ENCODE results near the gene MRTFA.
"Not testable (repeated sequence)": the region's sequence is repeated elsewhere in the genome, so short reads cannot be mapped to it uniquely, and the experiment has no call there.

The MRTFA gene

DNA sequence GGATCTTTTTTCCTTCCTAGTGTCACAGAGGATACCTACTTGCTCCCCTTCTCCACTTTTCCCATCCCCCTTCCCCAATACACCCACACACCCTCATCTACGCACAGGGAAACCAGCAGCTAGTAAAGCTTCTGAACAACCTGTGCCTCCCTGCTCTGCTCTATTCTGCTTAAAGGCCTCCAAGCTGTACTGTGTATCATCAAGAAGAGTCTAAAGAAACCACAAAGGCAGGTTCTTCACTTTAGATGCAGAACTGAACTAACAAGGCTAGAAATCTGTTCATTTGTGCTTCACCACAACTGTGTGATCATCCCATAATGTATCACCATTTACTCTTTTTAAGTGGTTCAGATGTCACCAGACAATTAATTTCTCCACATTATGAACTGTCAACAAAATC is 133.6 kb downstream of the MRTFA start:
- in situ Hi-C loops (cut with MboI; ENCODE audit: low sequenced_read_pairs) = no loop called here

DNA sequence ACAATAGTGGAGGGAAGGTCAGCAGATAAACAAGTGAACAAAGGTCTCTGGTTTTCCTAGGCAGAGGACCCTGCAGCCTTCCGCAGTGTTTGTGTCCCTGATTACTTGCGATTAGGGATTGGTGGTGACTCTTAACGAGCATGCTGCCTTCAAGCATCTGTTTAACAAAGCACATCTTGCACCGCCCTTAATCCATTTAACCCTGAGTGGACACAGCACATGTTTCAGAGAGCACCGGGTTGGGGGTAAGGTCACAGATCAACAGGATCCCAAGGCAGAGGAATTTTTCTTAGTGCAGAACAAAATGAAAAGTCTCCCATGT is 136.1 kb downstream of the MRTFA start:
- in situ Hi-C loops (cut with MboI; ENCODE audit: low sequenced_read_pairs) = not testable (repeated sequence)

DNA sequence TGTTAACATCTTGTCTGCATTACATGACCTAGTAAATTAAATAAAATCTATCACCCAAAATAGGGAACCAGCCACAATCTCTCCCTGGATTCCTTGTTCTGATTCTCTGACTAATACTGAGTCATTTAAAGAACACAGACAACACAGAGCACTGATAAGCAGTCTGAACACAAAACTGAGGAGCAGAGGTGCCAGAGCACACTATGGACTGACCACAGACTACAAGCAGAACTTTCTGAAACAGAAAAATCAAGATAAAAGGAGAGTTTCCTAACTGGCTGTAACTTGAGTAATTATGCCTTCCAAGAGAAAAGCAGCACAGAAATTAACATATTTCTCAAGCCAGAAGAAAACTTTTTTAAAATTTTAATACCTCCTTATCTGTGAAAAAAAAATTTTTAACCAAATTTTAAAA is 137.3 kb downstream of the MRTFA start:
- in situ Hi-C loops (cut with MboI; ENCODE audit: low sequenced_read_pairs) = no loop called here

DNA sequence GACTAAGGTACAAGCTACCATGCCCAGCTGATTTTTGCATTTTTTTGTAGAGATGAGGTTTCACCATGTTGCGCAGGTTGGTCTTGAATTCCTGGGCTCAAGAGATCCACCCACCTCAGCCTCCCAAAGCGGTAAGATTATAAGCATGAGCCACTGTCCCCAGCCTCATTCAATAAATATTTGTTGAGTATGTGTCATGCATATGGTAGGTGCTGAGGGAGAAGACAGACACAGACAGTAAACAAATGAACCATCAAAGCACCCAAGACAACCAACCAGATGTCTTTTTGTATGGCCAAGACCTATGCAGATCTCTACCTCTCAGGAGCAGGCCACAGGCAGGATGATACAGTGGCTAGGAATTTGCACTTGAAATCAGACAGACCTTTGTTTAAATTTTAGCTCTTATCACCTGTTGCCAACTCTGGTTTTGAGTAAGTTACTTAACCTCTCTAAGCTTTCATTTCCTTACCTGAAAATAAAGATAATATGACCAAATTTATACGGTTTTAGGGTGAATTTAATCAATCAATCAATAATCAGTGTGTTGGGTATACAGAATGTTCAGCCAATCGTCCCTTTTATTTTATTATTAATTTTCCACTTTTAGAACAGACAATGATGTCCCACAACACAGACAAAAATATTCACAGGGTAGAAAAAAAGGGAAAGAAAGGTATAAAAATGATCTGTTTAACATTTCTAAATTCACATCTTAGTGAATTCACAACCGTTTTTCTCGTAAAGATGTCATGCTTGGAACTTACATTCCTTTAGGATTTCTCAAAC is 137.9 kb downstream of the MRTFA start:
- in situ Hi-C loops (cut with MboI; ENCODE audit: low sequenced_read_pairs) = no loop called here

DNA sequence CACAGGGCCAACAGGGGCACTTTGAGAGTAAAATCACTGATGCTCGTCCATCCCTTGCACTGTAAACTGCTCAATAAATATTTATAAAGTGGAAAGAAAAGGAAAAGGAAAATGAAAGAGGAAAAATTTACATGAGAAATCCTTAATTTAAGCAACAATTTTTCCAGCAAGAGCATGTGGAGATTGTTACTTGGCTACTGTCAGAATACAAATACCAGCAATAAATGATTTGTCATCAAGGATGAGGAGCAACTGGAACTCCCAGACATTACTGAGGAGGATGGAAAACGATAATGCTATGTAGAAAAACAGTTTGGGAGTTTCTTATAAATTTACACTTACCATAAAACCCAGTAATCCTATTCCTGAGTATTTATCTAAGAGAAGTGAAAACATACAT is 143.1 kb downstream of the MRTFA start:
- in situ Hi-C loops (cut with MboI; ENCODE audit: low sequenced_read_pairs) = no loop called here

DNA sequence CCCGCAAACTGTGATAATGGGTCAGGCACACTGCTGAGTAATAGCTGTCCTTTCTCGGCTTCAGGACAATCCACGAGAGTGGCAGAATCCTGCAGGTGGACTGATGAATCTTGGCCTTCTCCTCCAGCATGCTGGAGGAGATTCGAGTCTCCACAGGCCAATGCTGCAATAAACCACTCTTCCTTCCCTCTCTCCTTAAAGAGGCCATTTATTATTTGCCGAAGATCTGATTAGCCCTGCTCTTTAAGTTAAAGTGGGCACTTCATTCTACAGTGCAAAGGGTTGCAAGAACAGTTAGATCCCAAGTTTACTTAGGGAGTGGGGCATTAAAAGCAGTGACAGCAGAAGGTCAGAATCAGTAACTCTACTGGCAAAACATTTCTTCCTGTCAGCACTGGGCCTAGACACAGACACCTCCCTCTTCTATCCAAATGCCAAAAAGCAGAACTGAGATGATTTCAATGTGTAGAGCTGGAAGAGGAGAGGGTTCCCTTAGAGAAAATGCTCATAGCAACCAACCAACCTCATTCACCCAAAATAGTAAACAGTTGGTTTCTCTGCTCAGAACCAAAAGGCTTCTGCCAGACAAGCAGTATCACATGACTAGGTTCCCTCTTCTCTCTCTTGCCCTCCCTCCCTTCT is 144.4 kb downstream of the MRTFA start:
- in situ Hi-C loops (cut with MboI; ENCODE audit: low sequenced_read_pairs) = no loop called here

DNA sequence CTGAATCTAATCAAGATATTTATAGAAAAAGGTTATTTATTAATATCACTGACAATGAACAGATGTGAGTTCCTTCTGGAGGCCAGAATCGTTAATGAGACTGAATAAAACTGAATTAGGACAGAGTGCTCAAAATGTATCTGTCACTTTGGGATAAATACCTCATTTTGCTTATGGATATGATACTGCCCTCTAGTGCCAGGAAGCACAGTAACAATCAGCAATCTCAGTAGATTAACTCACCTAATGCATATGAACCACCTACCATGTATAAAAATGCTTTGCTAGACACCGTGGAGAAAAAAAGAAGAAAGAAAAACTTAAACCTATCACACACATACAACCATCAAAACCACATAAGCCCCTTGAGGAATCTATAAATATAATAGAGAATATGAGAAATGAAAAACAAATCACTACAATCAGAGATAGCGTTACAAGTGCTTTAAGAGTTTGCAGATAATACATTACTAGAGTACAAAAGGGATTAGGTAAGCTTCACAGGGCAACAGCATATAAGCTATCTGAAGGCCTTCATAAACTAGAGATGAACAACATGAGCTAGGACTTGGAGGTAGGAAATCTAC is 148.8 kb downstream of the MRTFA start:
- in situ Hi-C loops (cut with MboI; ENCODE audit: low sequenced_read_pairs) = no loop called here

DNA sequence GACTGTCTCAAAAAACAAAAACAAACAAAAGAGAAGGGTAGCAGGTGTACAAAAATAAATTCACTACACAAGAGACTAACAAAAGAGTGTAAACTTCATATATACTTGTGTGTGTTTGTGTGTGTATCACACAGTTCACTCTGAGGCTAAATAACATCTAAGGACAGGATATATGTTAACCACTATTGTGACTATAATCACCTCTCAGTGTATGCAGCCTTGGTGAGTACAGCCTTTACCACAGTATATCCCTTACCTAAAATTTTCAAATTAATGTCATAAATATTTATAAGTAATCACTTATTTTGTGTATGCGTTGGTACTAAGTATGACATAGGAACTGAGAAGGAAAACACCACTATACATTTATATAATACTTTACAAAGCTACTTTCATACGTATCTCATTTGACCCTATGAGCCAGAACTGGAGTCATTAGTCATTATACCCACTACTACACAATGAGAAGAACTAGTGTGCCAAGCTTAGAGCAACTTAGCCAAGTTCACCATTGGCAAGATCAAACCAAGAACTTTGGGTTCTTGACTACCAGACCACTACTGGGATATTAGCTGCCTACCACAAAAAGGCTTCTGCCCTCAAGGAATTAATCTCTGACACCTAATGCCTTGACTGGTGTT is 149.4 kb downstream of the MRTFA start:
- in situ Hi-C loops (cut with MboI; ENCODE audit: low sequenced_read_pairs) = no loop called here

DNA sequence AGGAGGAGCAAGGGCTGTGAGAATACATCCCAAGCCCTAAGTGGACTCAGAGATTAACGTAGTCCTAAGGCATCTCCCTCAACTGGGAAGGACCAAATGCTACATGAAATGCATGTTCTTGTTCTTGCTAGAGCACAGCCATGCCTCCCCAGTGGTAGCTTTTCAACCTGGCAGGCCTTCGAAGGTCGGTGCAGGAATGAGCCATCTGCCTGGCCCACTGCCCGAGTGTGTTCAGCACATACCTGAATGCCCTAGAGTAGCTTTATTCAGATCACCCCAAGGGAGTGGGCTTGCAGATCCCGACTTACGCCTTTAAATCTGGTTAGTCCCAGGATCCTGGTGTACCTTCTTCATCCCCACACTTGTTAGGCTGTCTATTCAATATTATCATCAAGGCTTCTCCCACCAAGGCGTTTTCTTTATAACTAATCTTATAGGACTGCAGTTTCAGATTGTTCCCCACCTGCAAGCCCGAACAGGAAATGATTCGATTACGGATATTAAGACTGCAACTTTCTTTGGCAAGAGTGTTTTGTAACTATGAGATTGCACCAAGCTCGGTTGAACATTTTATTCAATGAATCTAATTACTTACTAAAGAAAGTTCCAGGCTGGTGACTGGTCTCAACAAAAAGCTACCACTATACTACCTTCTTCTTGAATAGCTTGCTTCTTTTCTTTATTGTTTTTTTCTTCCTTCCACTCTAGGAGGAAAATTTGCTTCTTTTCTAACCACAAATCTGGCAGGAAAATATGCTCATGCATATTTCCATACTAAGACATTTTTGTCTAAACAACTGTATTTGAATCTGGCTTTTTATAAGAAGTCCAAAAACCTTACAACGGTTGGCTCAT is 150.5 kb downstream of the MRTFA start:
- in situ Hi-C loops (cut with MboI; ENCODE audit: low sequenced_read_pairs) = no loop called here

DNA sequence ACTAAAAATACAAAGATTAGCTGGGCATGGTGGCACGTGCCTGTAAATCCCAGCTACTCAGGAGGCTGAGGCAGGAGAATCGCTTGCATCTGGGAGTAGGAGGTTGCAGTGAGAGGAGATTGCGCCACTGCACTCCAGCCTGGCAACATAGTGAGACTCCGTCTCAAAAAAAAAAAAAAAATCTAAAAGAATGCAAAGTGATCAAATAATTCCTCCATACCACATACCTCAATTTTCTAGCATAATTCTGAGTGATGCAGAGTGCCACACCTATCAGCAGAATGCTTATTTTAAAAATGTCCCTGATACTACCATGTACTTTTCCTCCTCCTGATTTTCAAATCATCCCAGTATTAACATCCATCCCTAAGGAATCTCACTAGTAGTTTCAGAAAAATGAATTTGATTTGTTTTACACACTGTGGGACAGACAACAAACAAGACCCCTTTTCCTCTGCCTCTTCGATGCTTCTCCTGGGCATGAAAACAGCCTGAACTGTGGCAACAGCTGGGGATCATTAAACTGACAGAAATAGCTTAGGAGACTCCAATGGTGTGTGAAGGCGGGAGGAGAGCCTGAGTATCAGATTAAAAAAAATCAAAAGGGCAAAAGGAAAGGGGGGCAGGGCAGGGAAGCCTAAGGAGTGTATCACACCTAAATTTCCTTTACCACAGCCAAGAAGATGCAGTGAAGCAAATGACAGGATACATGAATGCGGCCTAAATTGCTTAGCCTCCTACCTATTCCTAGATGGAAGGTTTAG is 151.4 kb downstream of the MRTFA start:
- in situ Hi-C loops (cut with MboI; ENCODE audit: low sequenced_read_pairs) = no loop called here

DNA sequence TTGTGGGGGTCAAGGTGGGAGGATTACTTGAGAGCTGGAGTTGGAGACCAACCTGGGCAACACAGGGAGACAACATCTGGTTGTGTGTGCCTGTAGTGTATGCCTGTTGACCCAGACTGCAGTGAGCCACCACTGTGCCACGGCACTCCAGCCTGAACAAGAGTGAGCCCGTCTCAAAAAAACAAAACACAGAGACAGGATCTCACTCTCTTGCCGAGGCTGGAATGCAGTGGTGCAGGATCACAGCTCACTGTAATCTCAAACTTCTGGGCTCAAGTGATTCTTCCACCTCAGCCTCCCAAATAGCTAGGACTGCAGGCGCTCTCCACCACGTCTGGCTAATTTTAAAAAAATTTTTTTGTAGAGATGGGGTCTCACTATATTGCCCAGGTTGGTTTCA is 153.6 kb downstream of the MRTFA start:
- in situ Hi-C loops (cut with MboI; ENCODE audit: low sequenced_read_pairs) = no loop called here

DNA sequence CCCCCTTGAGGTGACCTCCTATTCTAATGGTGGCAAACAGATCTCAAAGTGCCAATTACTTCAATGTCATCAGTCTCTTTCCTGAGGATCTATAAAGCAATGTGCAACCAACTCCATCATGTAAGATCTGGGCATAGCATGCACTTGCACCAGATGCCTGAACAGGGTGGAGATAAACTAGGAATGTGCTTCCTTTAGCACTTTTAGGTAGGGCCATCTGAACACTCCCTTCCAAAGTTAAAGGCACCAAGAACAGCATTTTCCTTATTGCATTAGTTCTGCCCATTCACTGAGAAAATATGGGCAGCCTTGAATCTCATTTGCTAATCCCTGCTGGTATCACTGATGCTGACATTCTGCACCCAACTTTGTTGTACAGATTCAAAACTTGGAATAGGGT is 154.1 kb downstream of the MRTFA start:
- in situ Hi-C loops (cut with MboI; ENCODE audit: low sequenced_read_pairs) = no loop called here

DNA sequence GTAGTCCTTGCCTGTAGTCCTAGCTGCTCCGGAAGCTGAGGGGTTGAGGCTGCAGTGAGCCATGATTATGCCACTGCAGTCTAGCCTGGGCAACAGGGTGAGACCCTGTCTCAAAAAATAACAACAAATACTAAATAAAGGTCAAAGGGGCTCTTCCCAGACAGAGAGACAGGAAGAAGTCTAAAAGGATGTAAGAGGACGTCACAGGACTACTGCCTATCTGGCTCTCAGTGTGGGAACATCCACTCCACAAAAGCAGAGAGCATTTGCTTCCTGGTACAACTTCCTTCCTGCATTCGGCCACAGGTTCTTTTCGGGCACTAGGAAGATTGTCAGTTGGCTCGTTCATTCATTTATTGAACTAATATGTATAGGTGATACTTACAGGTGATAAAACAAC is 155.5 kb downstream of the MRTFA start:
- in situ Hi-C loops (cut with MboI; ENCODE audit: low sequenced_read_pairs) = no loop called here

DNA sequence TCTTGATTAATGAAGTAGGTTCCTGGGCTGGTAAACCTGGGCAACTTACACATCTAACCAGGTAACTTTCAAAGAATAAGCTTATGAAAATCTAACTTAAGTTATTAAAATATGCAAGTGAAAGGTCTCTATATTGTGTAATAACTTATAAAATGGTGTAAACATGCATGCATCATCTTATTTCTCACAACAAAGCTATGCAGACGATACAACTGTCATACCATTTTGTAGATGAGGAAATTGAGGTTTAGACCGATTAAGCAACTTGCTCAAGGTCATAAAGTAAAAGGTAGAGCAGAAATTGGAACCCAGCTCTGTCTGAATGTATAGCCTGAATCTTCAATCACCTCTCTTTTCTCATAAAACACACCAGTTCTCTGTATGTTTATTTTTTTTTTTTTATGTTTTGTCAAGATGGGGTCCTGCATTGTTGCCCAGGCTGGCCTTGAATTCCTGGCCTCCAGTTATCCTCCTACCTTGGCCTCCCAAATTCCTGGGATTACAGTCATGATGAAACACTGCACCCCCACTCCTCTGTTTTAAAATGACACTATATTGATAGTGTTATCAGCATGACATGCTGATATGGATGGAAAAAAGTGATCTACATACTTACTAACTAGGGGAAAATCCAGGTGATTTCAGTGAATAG is 156.5 kb downstream of the MRTFA start:
- in situ Hi-C loops (cut with MboI; ENCODE audit: low sequenced_read_pairs) = no loop called here

DNA sequence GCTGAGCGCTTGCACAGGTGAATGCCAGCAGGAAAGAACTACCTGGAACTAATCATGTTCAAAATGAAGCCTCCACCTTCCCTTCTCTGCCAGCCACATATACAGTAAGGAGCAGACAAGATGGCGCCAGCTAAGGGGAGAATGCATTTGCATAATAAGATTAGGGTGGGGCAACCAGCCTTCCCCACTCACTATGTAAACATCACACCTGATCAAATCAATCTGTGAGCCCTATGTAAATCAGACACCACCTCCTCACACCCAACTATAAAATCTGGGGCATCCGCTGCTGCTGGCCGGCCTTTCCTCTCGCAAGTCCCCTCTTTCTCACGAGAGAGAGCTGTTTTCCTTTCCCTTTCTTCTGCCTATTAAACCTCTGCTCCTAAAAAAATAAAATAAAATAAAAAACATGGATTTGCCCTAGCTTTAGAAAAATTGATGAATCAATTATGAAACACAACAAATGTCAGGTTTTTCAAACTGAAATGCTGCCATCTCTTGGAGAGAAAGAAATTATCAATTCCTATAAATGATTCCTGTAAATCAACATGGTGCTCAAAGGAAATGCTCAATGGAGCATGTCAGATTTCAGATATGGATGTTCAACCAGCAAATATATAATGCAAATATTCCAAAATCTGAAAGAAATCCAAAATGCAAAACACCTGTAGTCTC is 157.3 kb downstream of the MRTFA start:
- in situ Hi-C loops (cut with MboI; ENCODE audit: low sequenced_read_pairs) = no loop called here

DNA sequence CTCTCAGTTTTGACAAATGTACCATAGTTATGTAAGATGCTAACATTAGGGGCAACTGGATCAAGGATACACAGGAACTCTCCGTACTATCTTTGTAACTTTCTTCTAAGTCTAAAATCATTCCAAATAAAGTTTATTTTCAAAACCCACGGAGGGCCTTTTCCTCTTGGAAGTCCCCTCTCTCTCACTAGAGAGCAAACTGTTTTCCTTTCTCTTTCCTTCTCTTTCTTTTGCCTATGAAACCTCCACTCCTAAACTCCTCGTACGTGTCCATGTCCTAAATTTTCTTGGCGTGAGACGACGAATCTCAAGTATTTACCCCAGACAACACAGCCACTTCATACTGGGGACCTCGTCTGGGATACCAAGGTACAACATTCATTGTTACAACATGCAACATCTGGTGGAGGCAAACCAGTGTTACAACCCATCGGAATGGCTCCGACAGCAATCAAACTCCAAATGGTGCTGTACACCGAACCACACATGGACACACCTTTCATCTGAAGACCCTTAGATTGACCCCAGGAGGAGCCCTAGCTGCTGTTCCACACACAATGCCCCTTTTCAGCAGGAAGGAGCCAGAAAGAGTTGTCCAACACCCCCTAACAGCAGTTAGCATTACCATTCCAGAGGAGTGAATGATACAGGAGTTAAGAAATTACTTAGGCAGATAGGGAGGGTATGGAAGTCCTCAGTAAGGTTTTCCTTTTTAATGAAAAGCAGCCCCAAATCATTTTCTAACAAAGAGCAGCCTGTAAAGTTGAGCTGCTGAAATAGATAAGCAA is 158.0 kb downstream of the MRTFA start:
- in situ Hi-C loops (cut with MboI; ENCODE audit: low sequenced_read_pairs) = no loop called here

DNA sequence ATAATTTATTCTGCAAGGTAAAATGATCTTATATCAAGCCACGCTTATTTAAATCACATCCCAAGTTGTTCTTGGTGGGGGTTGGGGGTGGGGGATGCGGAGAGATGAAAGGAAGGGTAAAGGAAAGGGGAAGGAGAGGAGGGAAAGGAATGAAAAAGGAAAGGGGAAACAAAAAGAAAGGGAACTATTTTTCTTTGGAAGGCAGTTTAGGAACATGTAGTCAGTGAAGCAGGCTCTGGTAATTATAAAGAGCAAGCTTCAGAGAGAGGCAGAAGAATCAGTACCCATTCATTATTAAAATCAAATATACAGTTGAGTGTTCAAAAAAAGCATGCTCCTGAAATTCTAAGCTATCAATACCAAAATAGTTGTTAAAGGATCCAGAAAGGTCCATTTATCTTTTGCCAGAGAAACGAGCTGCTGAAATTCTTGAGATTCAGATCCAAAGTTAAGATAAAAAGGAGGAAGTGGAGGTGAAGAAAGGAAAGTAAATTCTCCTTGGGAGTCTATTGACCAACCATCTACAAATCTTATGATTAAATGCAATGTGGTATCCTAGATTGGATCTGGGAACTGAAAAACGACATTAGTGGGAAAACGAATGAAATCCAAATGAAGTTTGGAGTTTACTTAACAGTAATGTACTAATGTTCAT is 158.7 kb downstream of the MRTFA start:
- in situ Hi-C loops (cut with MboI; ENCODE audit: low sequenced_read_pairs) = no loop called here

DNA sequence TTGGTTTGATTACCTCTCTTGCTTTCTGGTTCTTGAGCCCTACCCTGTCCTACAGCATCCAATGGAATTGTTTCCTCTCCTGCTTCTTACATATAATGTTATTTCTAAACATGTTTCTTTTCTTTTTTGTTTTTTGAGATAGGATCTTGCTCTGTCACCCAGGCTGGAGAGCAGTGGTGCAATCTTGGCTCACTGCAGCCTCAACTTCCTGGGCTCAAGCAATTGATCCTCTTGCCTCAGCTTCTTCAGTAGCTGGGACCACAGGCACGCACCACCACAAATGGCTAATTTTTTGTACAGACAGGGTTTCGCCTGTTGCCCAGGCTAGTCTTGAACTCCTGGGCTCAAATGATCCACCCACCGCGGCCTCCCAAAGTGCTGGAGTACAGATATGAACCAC is 160.2 kb downstream of the MRTFA start:
- in situ Hi-C loops (cut with MboI; ENCODE audit: low sequenced_read_pairs) = no loop called here

All from HL-60/S4 treated with phorbol 12-myristate 13-acetate at 8.2 ng/mL for 4 days and 3 days (cell line).